ENCODE results near the gene GAL3ST2.
"Not testable (repeated sequence)": the region's sequence is repeated elsewhere in the genome, so short reads cannot be mapped to it uniquely, and the experiment has no call there.

GAL3ST2 gene

GRCh38 chr2:241795021-241795999 is 18.7 kb downstream of the GAL3ST2 start:
- DNase-seq (ENCODE audit: low read depth in 3 of 3) = no peak

- no peak for DNase-seq (ENCODE audit: low read depth in 3 of 3)
Observed at GRCh38 chr2:241796209-241796608, 19.6 kb downstream of the GAL3ST2 start.

GRCh38 chr2:241796610-241797138 is 20.1 kb downstream of the GAL3ST2 start:
- no peak for DNase-seq (ENCODE audit: low read depth in 3 of 3)

GRCh38 chr2:241797441-241798080 is 20.9 kb downstream of the GAL3ST2 start:
- no peak for DNase-seq (ENCODE audit: low read depth in 3 of 3)

GRCh38 chr2:241798081-241798630 is 21.5 kb downstream of the GAL3ST2 start:
- no peak for DNase-seq (ENCODE audit: low read depth in 3 of 3)

- no peak for DNase-seq (ENCODE audit: low read depth in 3 of 3)
Observed at GRCh38 chr2:241798631-241799521, 22.3 kb downstream of the GAL3ST2 start.

- no peak for DNase-seq (ENCODE audit: low read depth in 3 of 3)
Observed at GRCh38 chr2:241799522-241800197, 23.0 kb downstream of the GAL3ST2 start.

GRCh38 chr2:241800198-241800903 is 23.7 kb downstream of the GAL3ST2 start:
- not testable (repeated sequence) for DNase-seq (ENCODE audit: low read depth in 3 of 3)

- no peak for DNase-seq (ENCODE audit: low read depth in 3 of 3)
Observed at GRCh38 chr2:241801611-241802420, 25.2 kb downstream of the GAL3ST2 start.

GRCh38 chr2:241802421-241803318 is 26.0 kb downstream of the GAL3ST2 start:
- no peak for DNase-seq (ENCODE audit: low read depth in 3 of 3)

- peak in 1 of 3 experiments; percentile 36 for DNase-seq (ENCODE audit: low read depth in 3 of 3)
Observed at GRCh38 chr2:241803387-241804325, 27.0 kb downstream of the GAL3ST2 start.

GRCh38 chr2:241804326-241805229 is 28.0 kb downstream of the GAL3ST2 start:
- no peak for DNase-seq (ENCODE audit: low read depth in 3 of 3)

GRCh38 chr2:241806217-241806616 is 29.6 kb downstream of the GAL3ST2 start:
- DNase-seq (ENCODE audit: low read depth in 3 of 3) = not testable (repeated sequence)

- DNase-seq (ENCODE audit: low read depth in 3 of 3) = no peak
Observed at GRCh38 chr2:241808051-241808720, 31.6 kb downstream of the GAL3ST2 start.

- no peak for DNase-seq (ENCODE audit: low read depth in 3 of 3)
Observed at GRCh38 chr2:241808721-241809382, 32.2 kb downstream of the GAL3ST2 start, which contains the start of gene NEU4. Gene NEU4 (plus strand): TSS chr2:241809193. CDS start chr2:241814485, 5,292 bp downstream.

Measured in stimulated activated CD4-positive, alpha-beta T cell treated with anti-CD3 and anti-CD28 coated beads, TNF-alpha, amount 100 ng/mL, for 4 hours (primary cell).